IPS-20b (cell line): Measurements from ENCODE around the gene KLHL29.

Experiments
- H3K27ac ChIP-seq: one replicate; pipeline ENCODE4 v1.5.1; 2013; ENCODE audit warnings: low read length
- H3K27me3 ChIP-seq: 2 replicates; pipeline ENCODE4 v1.6.1; 2013; ENCODE audit warnings: mild to moderate bottlenecking, low read length, inconsistent platforms; ENCODE audit not compliant: insufficient read depth
- H3K36me3 ChIP-seq: 2 replicates; pipeline ENCODE4 v1.6.1; 2013; ENCODE audit warnings: low read depth, mild to moderate bottlenecking, inconsistent platforms, low read length, moderate library complexity; ENCODE audit not compliant: insufficient read depth
- H3K4me1 ChIP-seq: 2 replicates; pipeline ENCODE4 v1.6.1; 2013; ENCODE audit warnings: mild to moderate bottlenecking, control low read depth, inconsistent platforms, low read length, moderate library complexity; ENCODE audit not compliant: insufficient read depth
- H3K4me3 ChIP-seq: 2 replicates; pipeline ENCODE4 v1.5.1; 2013; ENCODE audit warnings: mild to moderate bottlenecking, low read length, inconsistent platforms
- H3K9ac ChIP-seq: 2 replicates; pipeline ENCODE4 v1.6.1; 2013; ENCODE audit warnings: low read depth, mild to moderate bottlenecking, inconsistent platforms, low read length, moderate library complexity
- H3K9me3 ChIP-seq: 2 replicates; pipeline ENCODE4 v1.6.1; 2013; ENCODE audit warnings: mild to moderate bottlenecking, low read depth, low read length, inconsistent platforms; ENCODE audit not compliant: insufficient read depth

KLHL29 gene

GRCh38 chr2:23401427-23402204, 16.6 kb downstream of the KLHL29 start:
- Histone ChIP-seq H3K36me3 (no peaks in the 10 kb centered on the region), H3K4me1 (peaks cover 14% of the 10 kb centered on the region; the same call in 1 of the 2 replicates), H3K9me3 (no peaks in the 10 kb centered on the region)

GRCh38 chr2:23402205-23402740, 17.3 kb downstream of the KLHL29 start:
- Histone ChIP-seq H3K4me3 (no peak overlapping the region), H3K9ac (no peak overlapping the region), H3K9me3 (no peaks in the 10 kb centered on the region), H3K4me1 (peaks cover 14% of the 10 kb centered on the region; the same call in 1 of the 2 replicates), H3K36me3 (no peaks in the 10 kb centered on the region), H3K27ac (no peak overlapping the region), H3K27me3 (no peaks in the 10 kb centered on the region)

More at GRCh38 chr2:23401427-23402204, 16.6 kb downstream of the KLHL29 start:
- no peak overlapping the region for H3K4me3 ChIP-seq
- no peak overlapping the region for H3K27ac ChIP-seq
- no peak overlapping the region for H3K9ac ChIP-seq
- no peaks in the 10 kb centered on the region for H3K27me3 ChIP-seq

- Histone ChIP-seq H3K9ac (peak overlapping the region; percentile 23; the same call in 1 of the 2 replicates), H3K9me3 (no peaks in the 10 kb centered on the region)
Observed at GRCh38 chr2:23404426-23404825, 19.4 kb downstream of the KLHL29 start.

GRCh38 chr2:23409248-23409647, 24.3 kb downstream of the KLHL29 start:
- no peak overlapping the region for H3K27ac ChIP-seq
- H3K4me3 ChIP-seq, result no peak overlapping the region
- H3K36me3 ChIP-seq, result no peaks in the 10 kb centered on the region
- no peaks in the 10 kb centered on the region for H3K27me3 ChIP-seq
- H3K4me1 ChIP-seq, result peaks cover 7% of the 10 kb centered on the region; the same call in 1 of the 2 replicates
- no peaks in the 10 kb centered on the region for H3K9me3 ChIP-seq
- H3K9ac ChIP-seq, result no peak overlapping the region

More at GRCh38 chr2:23404426-23404825, 19.4 kb downstream of the KLHL29 start:
- Histone ChIP-seq H3K27me3 (no peaks in the 10 kb centered on the region), H3K4me3 (no peak overlapping the region), H3K36me3 (no peaks in the 10 kb centered on the region), H3K4me1 (peaks cover 14% of the 10 kb centered on the region; the same call in 1 of the 2 replicates), H3K27ac (no peak overlapping the region)

- no peak overlapping the region for H3K27ac ChIP-seq
- H3K36me3 ChIP-seq, result no peaks in the 10 kb centered on the region
- H3K4me3 ChIP-seq, result no peak overlapping the region
- H3K27me3 ChIP-seq, result no peaks in the 10 kb centered on the region
- H3K4me1 ChIP-seq, result no peaks in the 10 kb centered on the region
- no peaks in the 10 kb centered on the region for H3K9me3 ChIP-seq
- H3K9ac ChIP-seq, result no peak overlapping the region
Observed at GRCh38 chr2:23410596-23410995, 25.6 kb downstream of the KLHL29 start.

- Histone ChIP-seq H3K4me1 (no peaks in the 10 kb centered on the region), H3K27me3 (no peaks in the 10 kb centered on the region), H3K36me3 (no peaks in the 10 kb centered on the region), H3K4me3 (no peak overlapping the region), H3K9me3 (no peaks in the 10 kb centered on the region), H3K9ac (no peak overlapping the region), H3K27ac (no peak overlapping the region)
Observed at GRCh38 chr2:23411752-23412431, 26.9 kb downstream of the KLHL29 start.

GRCh38 chr2:23412556-23413155, 27.7 kb downstream of the KLHL29 start:
- Histone ChIP-seq H3K27me3 (no peaks in the 10 kb centered on the region), H3K9me3 (no peaks in the 10 kb centered on the region), H3K4me3 (no peak overlapping the region), H3K9ac (no peak overlapping the region), H3K36me3 (no peaks in the 10 kb centered on the region), H3K4me1 (no peaks in the 10 kb centered on the region), H3K27ac (no peak overlapping the region)

GRCh38 chr2:23413641-23414040, 28.7 kb downstream of the KLHL29 start:
- no peaks in the 10 kb centered on the region for H3K9me3 ChIP-seq
- H3K36me3 ChIP-seq, result no peaks in the 10 kb centered on the region
- H3K4me3 ChIP-seq, result no peak overlapping the region
- H3K27me3 ChIP-seq, result no peaks in the 10 kb centered on the region
- H3K4me1 ChIP-seq, result no peaks in the 10 kb centered on the region
- no peak overlapping the region for H3K9ac ChIP-seq
- H3K27ac ChIP-seq, result no peak overlapping the region

- H3K4me3 ChIP-seq, result no peak overlapping the region
- no peaks in the 10 kb centered on the region for H3K9me3 ChIP-seq
- no peak overlapping the region for H3K9ac ChIP-seq
- H3K36me3 ChIP-seq, result no peaks in the 10 kb centered on the region
- no peaks in the 10 kb centered on the region for H3K27me3 ChIP-seq
- no peak overlapping the region for H3K27ac ChIP-seq
- H3K4me1 ChIP-seq, result no peaks in the 10 kb centered on the region
Observed at GRCh38 chr2:23414106-23414505, 29.1 kb downstream of the KLHL29 start.

GRCh38 chr2:23414871-23415270, 29.9 kb downstream of the KLHL29 start:
- Histone ChIP-seq H3K4me3 (no peak overlapping the region), H3K27me3 (no peaks in the 10 kb centered on the region), H3K27ac (no peak overlapping the region), H3K36me3 (no peaks in the 10 kb centered on the region), H3K9ac (no peak overlapping the region), H3K9me3 (no peaks in the 10 kb centered on the region), H3K4me1 (no peaks in the 10 kb centered on the region)

- no peak overlapping the region for H3K27ac ChIP-seq
Observed at GRCh38 chr2:23417310-23417709, 32.3 kb downstream of the KLHL29 start.

More at GRCh38 chr2:23417310-23417709, 32.3 kb downstream of the KLHL29 start:
- no peaks in the 10 kb centered on the region for H3K36me3 ChIP-seq
- H3K9ac ChIP-seq, result no peak overlapping the region
- H3K9me3 ChIP-seq, result no peaks in the 10 kb centered on the region
- no peaks in the 10 kb centered on the region for H3K27me3 ChIP-seq
- H3K4me3 ChIP-seq, result no peak overlapping the region
- H3K4me1 ChIP-seq, result 0 out of 2 replicates have a peak, but pooled peaks cover under 1% of the 10 kb centered on the region
